DOHH2 (cell line): Measurements from ENCODE around the gene SMARCA2.

Experiments used
- H3F3A ChIP-seq: fragments of 200-600 bp; sonication (generic), shearing (Covaris generic); 2 replicates; pipeline ENCODE4 v1.6.0; 2016; ENCODE audit warnings: antibody characterized with exemption, mild to moderate bottlenecking; ENCODE audit not compliant: control insufficient read depth, insufficient read depth
- H3K27ac ChIP-seq: fragments of 200-600 bp; sonication (generic); 2 replicates; pipeline ENCODE4 v1.5.1; 2014; ENCODE audit warnings: low read depth, mild to moderate bottlenecking, low read length, moderate library complexity
- H3K27me3 ChIP-seq: fragments of 200-600 bp; sonication (generic); 2 replicates; pipeline ENCODE4 v1.6.1; 2014; ENCODE audit warnings: mild to moderate bottlenecking, low read length, mixed read lengths; ENCODE audit not compliant: control insufficient read depth
- H3K36me3 ChIP-seq: fragments of 200-600 bp; sonication (generic); 2 replicates; pipeline ENCODE4 v1.6.1; 2014; ENCODE audit warnings: mild to moderate bottlenecking, low read length, moderate library complexity, mixed read lengths; ENCODE audit not compliant: control insufficient read depth
- H3K4me1 ChIP-seq: fragments of 200-600 bp; sonication (generic); 2 replicates; pipeline ENCODE4 v1.6.1; 2014; ENCODE audit warnings: mild to moderate bottlenecking, low read length, mixed read lengths; ENCODE audit not compliant: control insufficient read depth
- H3K4me2 ChIP-seq: fragments of 200-600 bp; sonication (generic); 2 replicates; pipeline ENCODE4 v1.6.0; 2014; ENCODE audit warnings: mild to moderate bottlenecking, low read length, moderate library complexity
- H3K4me3 ChIP-seq: fragments of 200-600 bp; sonication (generic); 2 replicates; pipeline ENCODE4 v1.5.1; 2014; ENCODE audit warnings: mild to moderate bottlenecking, low read length, mixed read lengths
- H3K79me2 ChIP-seq: fragments of 200-600 bp; sonication (generic); 2 replicates; pipeline ENCODE4 v1.6.1; 2014; ENCODE audit warnings: mild to moderate bottlenecking, low read length, mixed read lengths; ENCODE audit not compliant: control insufficient read depth
- H3K9me2 ChIP-seq: fragments of 200-600 bp; sonication (generic); replicated peaks from 2 replicates; pipeline ENCODE4 v1.6.1; 2014; ENCODE audit warnings: mild to moderate bottlenecking, low read length, mixed read lengths; ENCODE audit not compliant: control insufficient read depth
- H3K9me3 ChIP-seq: fragments of 200-600 bp; sonication (generic); 2 replicates; pipeline ENCODE4 v1.6.1; 2014; ENCODE audit warnings: antibody characterized with exemption, low read length, mixed read lengths; ENCODE audit not compliant: control insufficient read depth, insufficient read depth
- H4K20me1 ChIP-seq: fragments of 200-600 bp; sonication (generic); 2 replicates; pipeline ENCODE4 v1.6.0; 2014; ENCODE audit warnings: low read depth, mild to moderate bottlenecking, antibody characterized with exemption, low read length, moderate library complexity; ENCODE audit not compliant: control insufficient read depth, insufficient read depth
- EZH2phosphoT487 ChIP-seq: fragments of 200-600 bp; sonication (generic); IDR thresholded peaks from 2 replicates; pipeline ENCODE4 v1.6.1; 2017; ENCODE audit warnings: borderline replicate concordance, mild to moderate bottlenecking, antibody characterized with exemption, low read length, moderate library complexity, mixed read lengths
- TF ChIP-seq, protein P1 (sequence below): fragments of 200-600 bp; sonication (generic); IDR thresholded peaks from one replicate; pipeline ENCODE4 v1.5.1; 2014; ENCODE audit warnings: antibody characterized with exemption, mild to moderate bottlenecking, low read depth, low read length; ENCODE audit not compliant: poor library complexity, severe bottlenecking

Gene SMARCA2

DNA sequence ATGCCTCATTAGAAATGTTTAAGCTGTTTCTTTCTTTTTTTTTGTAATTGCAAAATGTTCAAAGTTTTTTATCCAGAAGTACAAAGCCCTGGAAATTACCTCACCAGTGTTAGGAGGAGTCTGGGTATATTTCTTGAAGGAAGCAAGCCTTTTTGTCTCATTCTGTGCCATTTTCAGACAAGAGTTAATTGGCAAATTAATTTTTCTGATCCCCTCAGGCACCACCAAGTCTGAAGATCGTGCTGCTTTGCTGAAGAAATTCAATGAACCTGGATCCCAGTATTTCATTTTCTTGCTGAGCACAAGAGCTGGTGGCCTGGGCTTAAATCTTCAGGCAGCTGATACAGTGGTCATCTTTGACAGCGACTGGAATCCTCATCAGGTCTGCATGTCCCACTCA, 94.9 kb downstream of the SMARCA2 start:
- no peaks in the 10 kb centered on the region for H3F3A ChIP-seq
- H3K9me2 ChIP-seq, result no peaks in the 10 kb centered on the region
- H4K20me1 ChIP-seq, result no peaks in the 10 kb centered on the region
- H3K9me3 ChIP-seq, result no peaks in the 10 kb centered on the region
- no peak overlapping the region for H3K27ac ChIP-seq
- no peaks in the 10 kb centered on the region for H3K4me1 ChIP-seq
- H3K4me2 ChIP-seq, result no peak overlapping the region
- no peaks in the 10 kb centered on the region for H3K27me3 ChIP-seq
- H3K4me3 ChIP-seq, result no peak overlapping the region
- H3K79me2 ChIP-seq, result no peaks in the 10 kb centered on the region
- peaks cover 59% of the 10 kb centered on the region for H3K36me3 ChIP-seq
- TF ChIP-seq EZH2phosphoT487, result no peak
- TF ChIP-seq, protein P1, sequence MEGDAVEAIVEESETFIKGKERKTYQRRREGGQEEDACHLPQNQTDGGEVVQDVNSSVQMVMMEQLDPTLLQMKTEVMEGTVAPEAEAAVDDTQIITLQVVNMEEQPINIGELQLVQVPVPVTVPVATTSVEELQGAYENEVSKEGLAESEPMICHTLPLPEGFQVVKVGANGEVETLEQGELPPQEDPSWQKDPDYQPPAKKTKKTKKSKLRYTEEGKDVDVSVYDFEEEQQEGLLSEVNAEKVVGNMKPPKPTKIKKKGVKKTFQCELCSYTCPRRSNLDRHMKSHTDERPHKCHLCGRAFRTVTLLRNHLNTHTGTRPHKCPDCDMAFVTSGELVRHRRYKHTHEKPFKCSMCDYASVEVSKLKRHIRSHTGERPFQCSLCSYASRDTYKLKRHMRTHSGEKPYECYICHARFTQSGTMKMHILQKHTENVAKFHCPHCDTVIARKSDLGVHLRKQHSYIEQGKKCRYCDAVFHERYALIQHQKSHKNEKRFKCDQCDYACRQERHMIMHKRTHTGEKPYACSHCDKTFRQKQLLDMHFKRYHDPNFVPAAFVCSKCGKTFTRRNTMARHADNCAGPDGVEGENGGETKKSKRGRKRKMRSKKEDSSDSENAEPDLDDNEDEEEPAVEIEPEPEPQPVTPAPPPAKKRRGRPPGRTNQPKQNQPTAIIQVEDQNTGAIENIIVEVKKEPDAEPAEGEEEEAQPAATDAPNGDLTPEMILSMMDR, result no peak

DNA sequence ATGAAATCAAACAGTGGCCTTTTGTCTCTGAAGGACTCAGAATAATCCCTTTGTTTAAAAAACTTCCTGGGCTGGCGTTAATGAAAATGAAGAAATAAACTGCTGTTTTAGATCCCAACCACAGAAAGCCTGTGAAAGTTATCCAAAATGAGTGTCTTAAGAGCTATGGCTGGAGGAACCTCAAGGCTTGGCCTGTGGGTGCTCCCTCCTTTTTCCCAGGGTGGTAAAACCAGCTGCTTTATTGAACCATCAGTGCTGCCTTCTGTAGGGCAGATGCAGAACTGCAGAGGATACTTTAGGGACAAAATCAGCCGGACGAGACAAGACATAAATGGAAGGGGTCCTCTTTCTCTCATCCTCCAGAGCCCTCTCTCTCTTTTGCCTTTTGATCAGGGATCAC, 100.9 kb downstream of the SMARCA2 start:
- H3K36me3 ChIP-seq, result peaks cover 73% of the 10 kb centered on the region
- no peaks in the 10 kb centered on the region for H3K9me3 ChIP-seq
- no peaks in the 10 kb centered on the region for H3K4me1 ChIP-seq
- TF ChIP-seq, protein P1, result peak; percentile 48
- no peak for TF ChIP-seq EZH2phosphoT487
- no peaks in the 10 kb centered on the region for H4K20me1 ChIP-seq
- H3F3A ChIP-seq, result no peaks in the 10 kb centered on the region
- no peaks in the 10 kb centered on the region for H3K9me2 ChIP-seq
- no peak overlapping the region for H3K4me2 ChIP-seq
- no peak overlapping the region for H3K4me3 ChIP-seq
- H3K79me2 ChIP-seq, result no peaks in the 10 kb centered on the region
- no peaks in the 10 kb centered on the region for H3K27me3 ChIP-seq
- H3K27ac ChIP-seq, result no peak overlapping the region

DNA sequence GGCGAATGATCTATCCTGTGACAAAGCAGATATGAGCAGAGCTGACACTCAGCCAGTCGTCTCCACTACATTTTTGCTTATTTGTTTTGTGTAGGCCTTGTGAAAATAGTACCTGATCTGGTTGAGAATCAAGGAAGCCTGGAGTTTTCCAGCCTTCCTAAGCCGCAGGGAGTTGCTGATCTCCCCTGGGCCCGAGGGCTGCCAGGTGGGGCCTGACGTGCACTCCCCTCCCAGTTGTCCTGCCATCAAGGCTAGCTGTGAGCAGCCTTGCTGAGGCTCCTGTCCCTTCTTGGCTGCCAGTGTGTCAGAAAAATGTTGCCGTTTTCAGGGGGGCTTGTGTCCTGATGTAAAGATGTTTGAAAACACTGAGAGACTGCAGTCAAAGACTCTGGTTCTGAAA, 102.4 kb downstream of the SMARCA2 start:
- Histone ChIP-seq H3K9me3 (no peaks in the 10 kb centered on the region), H3K36me3 (peaks cover 81% of the 10 kb centered on the region), H3F3A (no peaks in the 10 kb centered on the region), H3K4me3 (no peak overlapping the region), H4K20me1 (no peaks in the 10 kb centered on the region), H3K79me2 (no peaks in the 10 kb centered on the region), H3K27ac (no peak overlapping the region), H3K4me1 (no peaks in the 10 kb centered on the region), H3K4me2 (no peak overlapping the region), H3K27me3 (no peaks in the 10 kb centered on the region), H3K9me2 (no peaks in the 10 kb centered on the region)
- TF ChIP-seq EZH2phosphoT487, result no peak
- TF ChIP-seq, protein P1, result no peak

DNA sequence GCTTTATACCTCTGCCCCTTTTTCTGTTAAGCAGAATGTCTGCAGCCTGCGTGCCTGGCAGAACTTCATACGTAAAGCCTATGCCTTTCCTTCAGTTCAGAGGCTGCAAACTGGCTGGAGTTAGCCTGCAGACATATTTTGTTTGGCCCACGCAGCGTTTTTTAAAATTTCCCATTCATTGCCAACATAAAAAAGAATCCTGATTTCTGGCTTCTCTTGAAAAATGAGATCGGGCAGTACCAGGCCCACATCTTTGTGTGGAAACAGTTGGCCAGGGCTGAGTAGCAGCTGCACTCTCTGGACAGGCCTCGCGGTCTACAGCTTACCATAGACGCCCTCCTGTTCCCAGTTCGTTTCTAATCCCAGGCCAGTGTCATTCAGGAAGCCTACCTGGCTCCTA, 104.4 kb downstream of the SMARCA2 start:
- no peaks in the 10 kb centered on the region for H3K27me3 ChIP-seq

More for the DNA sequence above, 104.4 kb downstream of the SMARCA2 start:
- H3K4me3 ChIP-seq, result no peak overlapping the region
- H3K4me1 ChIP-seq, result no peaks in the 10 kb centered on the region
- no peak overlapping the region for H3K27ac ChIP-seq
- H3K79me2 ChIP-seq, result no peaks in the 10 kb centered on the region
- H4K20me1 ChIP-seq, result no peaks in the 10 kb centered on the region
- H3K9me2 ChIP-seq, result no peaks in the 10 kb centered on the region
- TF ChIP-seq, protein P1, result no peak
- no peak for TF ChIP-seq EZH2phosphoT487
- H3F3A ChIP-seq, result no peaks in the 10 kb centered on the region
- no peak overlapping the region for H3K4me2 ChIP-seq
- H3K9me3 ChIP-seq, result no peaks in the 10 kb centered on the region
- H3K36me3 ChIP-seq, result peaks cover 90% of the 10 kb centered on the region
